Measurements from ENCODE around the gene IP6K1.

The IP6K1 gene

DNA sequence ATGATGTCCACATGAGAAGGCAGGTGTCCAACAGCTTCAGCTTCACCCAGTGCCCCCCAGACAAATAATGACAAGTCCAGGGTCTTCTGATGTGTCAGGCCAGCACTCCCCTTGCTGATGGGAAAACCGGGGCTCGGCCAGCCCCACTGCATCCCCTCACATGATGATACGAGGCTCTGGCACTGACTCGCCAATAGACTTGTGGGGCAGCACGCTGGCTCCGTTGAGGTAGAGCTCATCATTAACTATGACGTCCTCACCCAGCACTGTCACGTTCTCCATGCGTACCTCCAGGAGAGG is 64.8 kb downstream of the IP6K1 start:
- intact Hi-C loops (cut with micrococcal nuclease) = loop anchor here (5.0 to 10.0 kb wide), 2 partner anchors 63 to 699 kb away; partner anchors contain the start of genes IP6K1 and NDUFAF3
- peaks cover 78% of the 10 kb centered on the region for H3K4me1 Mint-ChIP-seq (ENCODE audit: low read depth)
- no peak overlapping the region for H3K27ac Mint-ChIP-seq

DNA sequence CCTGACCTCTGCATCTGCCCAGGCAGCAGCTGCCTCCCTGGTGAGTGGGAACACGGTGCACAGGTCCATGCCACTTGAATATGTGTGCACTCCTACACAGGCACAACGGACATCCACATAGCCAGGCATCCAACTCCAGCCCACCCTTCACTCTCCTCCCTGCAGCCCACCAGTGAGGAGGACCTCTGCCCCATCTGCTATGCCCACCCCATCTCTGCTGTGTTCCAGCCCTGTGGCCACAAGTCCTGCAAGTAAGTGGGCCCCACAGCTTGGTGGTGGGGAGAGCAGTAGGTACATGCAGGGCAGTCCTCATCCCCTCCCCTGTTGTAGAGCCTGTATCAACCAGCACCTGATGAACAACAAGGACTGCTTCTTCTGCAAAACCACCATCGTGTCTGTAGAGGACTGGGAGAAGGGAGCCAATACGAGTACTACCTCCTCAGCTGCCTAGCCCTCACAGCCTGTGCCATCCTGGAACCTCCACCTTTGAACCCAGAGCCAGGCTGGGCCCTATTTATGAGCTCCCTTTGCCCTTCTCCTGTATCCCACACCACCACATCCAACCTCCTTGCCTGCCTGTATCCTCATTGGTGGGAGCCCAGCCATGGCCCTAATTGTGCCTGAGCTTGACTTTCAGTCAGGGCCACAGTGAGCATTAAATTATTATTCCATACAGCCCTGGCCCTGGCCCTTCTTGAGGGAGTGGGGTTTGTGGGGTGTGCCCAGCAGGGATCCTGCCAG is 65.3 kb downstream of the IP6K1 start:
- intact Hi-C loops (cut with micrococcal nuclease) = loop anchor here (5.0 to 10.0 kb wide), 2 partner anchors 64 to 699 kb away; partner anchors contain the start of genes IP6K1 and NDUFAF3
- no peak overlapping the region for H3K4me3 Mint-ChIP-seq
- H3K4me1 Mint-ChIP-seq (ENCODE audit: low read depth) = peaks cover 78% of the 10 kb centered on the region
- no peak overlapping the region for H3K27ac Mint-ChIP-seq
- peaks cover 73% of the 10 kb centered on the region for H3K36me3 Mint-ChIP-seq (ENCODE audit: low read depth)
- peaks cover 12% of the 10 kb centered on the region for H3K27me3 Mint-ChIP-seq
- H3K9me3 Mint-ChIP-seq = no peaks in the 10 kb centered on the region

More for the DNA sequence above, 64.8 kb downstream of the IP6K1 start:
- Mint-ChIP-seq H3K4me3 (no peak overlapping the region), H3K27me3 (peaks cover 12% of the 10 kb centered on the region), H3K9me3 (no peaks in the 10 kb centered on the region), H3K36me3 (ENCODE audit: low read depth) (peaks cover 73% of the 10 kb centered on the region)

DNA sequence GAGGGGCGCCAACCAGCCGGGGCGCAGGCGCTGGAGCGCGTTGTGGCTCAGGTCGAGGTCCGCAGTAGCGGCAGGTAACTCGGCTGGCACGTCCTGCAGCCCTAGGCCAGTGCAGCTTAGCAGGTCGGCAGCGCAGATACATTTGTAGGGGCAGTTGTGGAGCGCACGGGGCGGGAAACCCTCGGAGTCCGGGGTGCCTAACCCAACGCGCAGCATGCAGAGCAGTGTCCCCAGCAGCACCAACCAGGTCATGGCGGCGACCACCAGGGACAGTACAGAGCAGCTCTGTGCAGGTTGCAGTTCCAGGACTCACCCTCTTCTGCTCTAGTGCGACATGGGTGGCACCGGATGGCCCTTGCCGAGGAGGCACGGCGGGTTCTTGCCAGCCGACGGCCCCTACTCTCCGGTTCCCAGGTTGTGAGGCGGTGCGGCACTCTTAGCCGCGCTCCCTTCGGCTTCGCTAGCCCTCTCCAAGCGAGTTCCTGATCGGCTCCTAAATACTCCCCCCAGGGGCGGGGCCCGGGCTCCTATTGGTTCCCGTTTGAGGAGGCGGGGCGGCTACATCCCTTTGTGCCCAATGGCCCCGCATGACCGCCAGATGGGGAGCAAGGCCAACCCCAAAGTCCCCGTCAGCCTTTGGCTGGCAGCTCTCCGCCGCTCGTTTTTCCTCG is 67.0 kb downstream of the IP6K1 start, which contains the start of gene AMIGO3:
AMIGO3 (minus strand) TSS at position 471 of the 671 bp plus-strand sequence; CDS start at position 252, 219 bp downstream.
- H3K9me3 Mint-ChIP-seq = no peaks in the 10 kb centered on the region
- intact Hi-C loops (cut with micrococcal nuclease) = no loop called here
- H3K4me3 Mint-ChIP-seq = peak within 1 kb of the TSS; percentile 76
- H3K27me3 Mint-ChIP-seq = peaks cover 12% of the 10 kb centered on the region
- H3K36me3 Mint-ChIP-seq (ENCODE audit: low read depth) = peaks cover 80% of the 10 kb centered on the region
- H3K27ac Mint-ChIP-seq = peak within 1 kb of the TSS; percentile 80
- peaks cover 63% of the 10 kb centered on the region for H3K4me1 Mint-ChIP-seq (ENCODE audit: low read depth)

DNA sequence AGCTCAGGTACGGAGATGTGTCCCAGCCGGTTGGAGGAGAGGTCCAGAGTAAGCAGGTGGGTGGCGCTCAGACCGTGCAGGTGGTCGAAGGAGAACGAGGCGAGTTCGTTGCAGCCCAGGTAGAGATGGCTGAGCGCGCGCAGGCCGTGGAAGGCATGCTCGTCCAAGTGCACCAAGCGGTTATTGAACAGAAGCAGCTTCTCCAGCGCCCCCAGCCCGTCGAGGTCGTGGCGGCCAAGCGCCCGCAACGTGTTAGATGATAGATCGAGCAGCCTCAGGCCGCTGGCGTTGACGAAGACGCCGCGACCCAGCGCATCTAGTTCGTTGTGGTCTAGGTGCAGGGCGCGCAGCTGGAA is 67.5 kb downstream of the IP6K1 start:
- intact Hi-C loops (cut with micrococcal nuclease) = no loop called here
- H3K36me3 Mint-ChIP-seq (ENCODE audit: low read depth) = peaks cover 80% of the 10 kb centered on the region

DNA sequence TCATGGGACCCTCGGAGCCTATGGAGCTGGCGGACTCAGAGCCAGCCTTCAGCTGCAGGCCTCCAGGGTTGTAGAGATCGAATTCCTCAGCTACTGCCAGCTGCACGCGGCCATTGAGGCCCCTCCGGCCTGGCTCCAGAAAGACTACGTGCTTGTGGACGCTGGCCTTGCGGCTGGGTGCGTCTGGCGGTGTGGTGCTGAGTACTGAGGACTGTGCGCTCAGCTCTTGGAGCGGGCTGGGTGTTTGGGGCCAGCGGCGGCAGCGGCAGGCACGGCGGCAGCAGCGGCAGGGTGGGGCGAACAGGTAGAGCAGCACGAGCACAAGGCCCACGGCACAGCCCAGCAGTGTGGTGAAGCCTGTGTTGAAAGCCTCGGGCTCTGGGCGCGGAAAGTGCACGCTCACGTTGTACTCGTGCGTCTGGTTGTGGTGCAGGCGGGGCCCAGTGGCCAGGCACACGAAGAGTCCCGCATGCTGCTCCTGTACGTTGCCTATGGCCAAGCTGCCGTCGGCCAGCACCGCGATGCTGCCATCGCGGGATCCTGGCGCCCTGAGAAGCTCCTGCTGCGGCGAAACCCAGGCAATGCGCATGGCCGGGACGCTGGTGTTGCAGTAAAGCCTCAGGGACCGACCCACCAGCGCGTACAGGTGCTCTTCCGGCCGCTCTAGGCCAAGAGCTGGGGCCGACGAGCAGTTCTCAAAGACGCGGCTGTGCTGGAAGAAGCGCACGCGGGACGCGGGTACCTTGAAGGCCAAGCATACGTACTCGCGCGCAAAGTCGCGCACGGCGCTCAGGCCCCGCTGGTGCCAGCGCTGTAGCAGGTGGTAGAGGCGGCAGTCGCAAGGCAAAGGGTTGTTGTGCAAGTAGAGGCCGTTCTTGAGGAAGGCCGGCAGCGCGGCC is 68.1 kb downstream of the IP6K1 start:
- H3K4me3 Mint-ChIP-seq = peak overlapping the region; percentile 76
- no peaks in the 10 kb centered on the region for H3K9me3 Mint-ChIP-seq
- peaks cover 12% of the 10 kb centered on the region for H3K27me3 Mint-ChIP-seq
- peaks cover 74% of the 10 kb centered on the region for H3K36me3 Mint-ChIP-seq (ENCODE audit: low read depth)
- no peak overlapping the region for H3K27ac Mint-ChIP-seq
- peaks cover 57% of the 10 kb centered on the region for H3K4me1 Mint-ChIP-seq (ENCODE audit: low read depth)
- intact Hi-C loops (cut with micrococcal nuclease) = no loop called here

More for the DNA sequence above, 67.5 kb downstream of the IP6K1 start:
- no peaks in the 10 kb centered on the region for H3K9me3 Mint-ChIP-seq
- peak overlapping the region; percentile 80 for H3K27ac Mint-ChIP-seq
- H3K27me3 Mint-ChIP-seq = peaks cover 12% of the 10 kb centered on the region
- H3K4me3 Mint-ChIP-seq = peak overlapping the region; percentile 76
- H3K4me1 Mint-ChIP-seq (ENCODE audit: low read depth) = peaks cover 59% of the 10 kb centered on the region

DNA sequence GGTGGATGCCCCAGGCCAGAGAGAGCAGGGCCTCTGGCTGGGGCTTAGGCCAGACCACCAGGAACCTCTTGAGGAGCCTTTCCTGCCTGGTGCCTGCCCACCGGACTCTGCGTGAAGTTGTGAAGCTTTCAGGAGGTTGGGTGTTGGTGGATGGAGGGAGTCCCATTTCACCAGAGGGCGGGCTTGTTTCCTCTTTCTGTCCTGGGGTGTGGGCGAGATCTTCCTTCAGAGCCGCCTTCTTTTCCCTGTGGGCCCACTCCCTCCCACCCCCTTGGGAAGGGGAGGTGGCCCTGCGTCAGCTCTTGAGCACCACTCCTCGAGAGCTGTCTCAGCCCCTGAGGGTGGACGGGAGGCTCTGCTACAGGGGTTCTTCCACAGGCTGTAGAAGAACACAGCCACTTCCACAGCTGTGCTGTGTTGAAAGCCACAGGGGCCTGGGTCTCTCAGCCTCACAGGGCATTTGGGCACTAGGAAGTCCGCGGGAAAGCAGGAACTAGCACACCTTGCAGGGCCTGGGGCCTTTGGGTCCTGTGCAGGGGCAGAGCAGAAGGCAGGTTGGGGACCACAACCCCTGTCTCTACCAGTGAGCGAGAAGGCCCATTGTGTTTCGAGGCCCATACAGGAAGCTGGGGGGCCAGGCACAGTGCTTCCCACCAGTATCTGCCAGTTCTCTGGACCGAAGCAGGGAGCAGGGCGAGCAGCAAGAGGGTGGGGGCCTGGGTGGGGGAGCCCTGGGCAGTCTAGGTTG is 69.0 kb downstream of the IP6K1 start:
- peak overlapping the region; percentile 45 for H3K27ac Mint-ChIP-seq
- H3K36me3 Mint-ChIP-seq (ENCODE audit: low read depth) = peaks cover 71% of the 10 kb centered on the region
- intact Hi-C loops (cut with micrococcal nuclease) = no loop called here
- peaks cover 12% of the 10 kb centered on the region for H3K27me3 Mint-ChIP-seq
- peaks cover 56% of the 10 kb centered on the region for H3K4me1 Mint-ChIP-seq (ENCODE audit: low read depth)
- no peak overlapping the region for H3K4me3 Mint-ChIP-seq
- no peaks in the 10 kb centered on the region for H3K9me3 Mint-ChIP-seq

DNA sequence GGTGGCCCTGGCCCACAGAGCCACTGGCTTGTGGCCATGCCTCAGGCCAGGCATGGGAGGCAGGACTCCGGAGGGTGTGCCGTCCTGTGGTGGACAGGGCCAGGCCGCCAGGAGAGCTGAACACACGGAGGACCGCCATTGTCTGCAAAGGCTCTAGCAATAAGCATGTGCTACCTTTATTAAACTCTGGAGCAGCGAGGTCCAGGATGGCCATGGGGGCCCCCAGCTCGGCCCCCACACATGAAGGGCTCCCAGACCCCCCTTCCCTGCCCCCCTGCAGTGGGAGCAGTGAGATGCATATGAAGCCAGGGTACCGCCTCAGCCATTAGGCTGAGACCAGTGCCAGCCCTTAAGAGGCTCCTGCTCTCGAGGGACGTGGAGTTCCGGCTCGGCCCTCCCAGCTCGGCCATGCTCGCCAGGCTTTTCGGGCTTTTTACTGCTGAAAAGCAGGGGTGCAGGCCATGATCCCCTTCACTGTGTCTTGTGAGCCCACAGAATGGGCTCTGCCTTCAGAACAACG is 69.6 kb downstream of the IP6K1 start:
- H3K27ac Mint-ChIP-seq = no peak overlapping the region
- peaks cover 56% of the 10 kb centered on the region for H3K4me1 Mint-ChIP-seq (ENCODE audit: low read depth)
- intact Hi-C loops (cut with micrococcal nuclease) = no loop called here
- peaks cover 71% of the 10 kb centered on the region for H3K36me3 Mint-ChIP-seq (ENCODE audit: low read depth)
- peaks cover 12% of the 10 kb centered on the region for H3K27me3 Mint-ChIP-seq
- H3K4me3 Mint-ChIP-seq = no peak overlapping the region
- H3K9me3 Mint-ChIP-seq = no peaks in the 10 kb centered on the region

DNA sequence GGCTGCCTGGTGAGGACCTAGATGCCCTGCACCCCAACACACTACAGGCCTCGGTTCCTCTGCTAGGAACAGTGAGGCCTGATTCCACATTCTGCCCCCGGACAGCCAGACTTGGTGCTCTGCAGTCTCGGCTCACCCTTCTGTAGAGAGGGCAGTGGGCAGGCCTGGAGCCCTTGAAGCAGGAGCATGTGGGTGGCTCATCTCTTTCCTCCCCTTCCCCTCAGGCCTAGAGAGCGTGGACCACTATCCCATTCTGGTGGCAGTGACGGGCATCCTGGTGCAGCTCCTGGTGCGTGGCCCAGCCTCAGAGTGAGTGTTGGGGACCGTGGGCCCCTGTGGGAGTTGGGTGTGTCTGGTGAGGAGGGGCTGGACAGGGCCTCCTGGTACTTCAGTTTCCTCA is 70.2 kb downstream of the IP6K1 start:
- H3K4me3 Mint-ChIP-seq = no peak overlapping the region
- intact Hi-C loops (cut with micrococcal nuclease) = no loop called here
- peaks cover 12% of the 10 kb centered on the region for H3K27me3 Mint-ChIP-seq

DNA sequence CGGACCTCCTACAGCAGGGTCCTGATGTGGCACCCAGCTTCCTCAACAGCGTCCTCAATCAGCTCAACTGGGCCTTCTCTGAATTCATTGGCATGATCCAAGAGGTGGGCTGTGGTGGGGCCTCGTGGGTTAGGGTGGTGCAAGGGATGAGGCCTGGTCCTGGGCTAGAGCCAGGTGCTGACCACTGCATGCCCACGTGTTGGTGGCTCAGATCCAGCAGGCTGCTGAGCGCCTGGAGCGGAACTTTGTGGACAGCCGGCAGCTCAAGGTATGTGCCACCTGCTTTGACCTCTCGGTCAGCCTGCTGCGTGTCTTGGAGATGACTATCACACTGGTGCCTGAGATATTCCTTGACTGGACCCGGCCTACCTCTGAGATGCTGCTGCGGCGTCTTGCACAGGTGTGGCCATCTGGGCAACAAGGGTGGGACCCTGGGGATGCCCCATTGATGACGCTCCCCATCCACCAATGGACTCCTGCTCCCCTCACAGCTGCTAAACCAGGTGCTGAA is 70.7 kb downstream of the IP6K1 start:
- H3K36me3 Mint-ChIP-seq (ENCODE audit: low read depth) = peaks cover 70% of the 10 kb centered on the region
- no peak overlapping the region for H3K4me3 Mint-ChIP-seq
- H3K27ac Mint-ChIP-seq = no peak overlapping the region
- H3K4me1 Mint-ChIP-seq (ENCODE audit: low read depth) = peaks cover 47% of the 10 kb centered on the region
- H3K27me3 Mint-ChIP-seq = peaks cover 12% of the 10 kb centered on the region
- intact Hi-C loops (cut with micrococcal nuclease) = no loop called here
- H3K9me3 Mint-ChIP-seq = no peaks in the 10 kb centered on the region

More for the DNA sequence above, 70.2 kb downstream of the IP6K1 start:
- Mint-ChIP-seq H3K36me3 (ENCODE audit: low read depth) (peaks cover 71% of the 10 kb centered on the region), H3K4me1 (ENCODE audit: low read depth) (peaks cover 52% of the 10 kb centered on the region), H3K27ac (no peak overlapping the region), H3K9me3 (no peaks in the 10 kb centered on the region)

DNA sequence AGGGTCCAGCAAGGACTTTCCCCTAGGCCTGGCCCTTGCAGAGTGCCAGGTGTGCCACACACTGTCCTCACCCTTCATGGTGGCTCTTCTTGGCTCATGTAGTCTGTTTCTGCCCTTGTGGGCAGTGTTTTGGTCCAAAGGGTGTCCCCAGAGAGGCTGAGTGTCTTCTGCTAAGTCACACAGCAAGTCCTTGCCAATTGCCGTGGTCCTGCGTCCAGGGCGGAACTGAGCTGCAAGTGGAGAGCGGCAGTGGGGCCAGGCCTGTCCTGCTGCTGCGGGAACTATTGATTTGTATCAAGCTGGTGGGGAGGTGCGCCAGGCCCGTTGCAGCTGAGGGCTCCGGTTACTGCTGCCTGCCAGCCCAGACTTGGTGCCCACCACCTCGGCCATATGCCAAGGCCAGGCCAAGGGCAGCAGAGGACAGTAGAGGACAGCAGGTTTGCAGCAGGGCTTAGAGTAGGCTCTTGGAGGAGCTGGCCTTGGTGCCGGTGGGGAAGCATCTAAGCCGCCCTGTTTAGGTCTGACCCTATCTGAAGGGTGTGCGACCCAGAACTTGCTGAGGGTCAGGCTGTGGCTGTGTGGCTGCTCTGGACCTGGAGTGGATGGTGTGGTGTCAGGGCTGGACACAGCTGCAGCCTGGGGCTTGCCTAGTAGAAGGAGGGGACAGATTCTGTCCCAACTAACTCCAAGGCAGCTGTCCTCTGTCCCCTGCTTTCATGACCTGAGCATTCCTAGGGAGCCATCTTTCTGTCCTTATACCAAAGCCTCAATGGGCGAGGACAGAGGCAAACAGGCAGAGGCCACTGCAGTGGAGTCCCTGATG is 71.4 kb downstream of the IP6K1 start:
- Mint-ChIP-seq H3K4me3 (no peak overlapping the region), H3K27me3 (peaks cover 12% of the 10 kb centered on the region), H3K36me3 (ENCODE audit: low read depth) (peaks cover 62% of the 10 kb centered on the region), H3K4me1 (ENCODE audit: low read depth) (peaks cover 41% of the 10 kb centered on the region), H3K9me3 (no peaks in the 10 kb centered on the region), H3K27ac (no peak overlapping the region)
- intact Hi-C loops (cut with micrococcal nuclease) = no loop called here

DNA sequence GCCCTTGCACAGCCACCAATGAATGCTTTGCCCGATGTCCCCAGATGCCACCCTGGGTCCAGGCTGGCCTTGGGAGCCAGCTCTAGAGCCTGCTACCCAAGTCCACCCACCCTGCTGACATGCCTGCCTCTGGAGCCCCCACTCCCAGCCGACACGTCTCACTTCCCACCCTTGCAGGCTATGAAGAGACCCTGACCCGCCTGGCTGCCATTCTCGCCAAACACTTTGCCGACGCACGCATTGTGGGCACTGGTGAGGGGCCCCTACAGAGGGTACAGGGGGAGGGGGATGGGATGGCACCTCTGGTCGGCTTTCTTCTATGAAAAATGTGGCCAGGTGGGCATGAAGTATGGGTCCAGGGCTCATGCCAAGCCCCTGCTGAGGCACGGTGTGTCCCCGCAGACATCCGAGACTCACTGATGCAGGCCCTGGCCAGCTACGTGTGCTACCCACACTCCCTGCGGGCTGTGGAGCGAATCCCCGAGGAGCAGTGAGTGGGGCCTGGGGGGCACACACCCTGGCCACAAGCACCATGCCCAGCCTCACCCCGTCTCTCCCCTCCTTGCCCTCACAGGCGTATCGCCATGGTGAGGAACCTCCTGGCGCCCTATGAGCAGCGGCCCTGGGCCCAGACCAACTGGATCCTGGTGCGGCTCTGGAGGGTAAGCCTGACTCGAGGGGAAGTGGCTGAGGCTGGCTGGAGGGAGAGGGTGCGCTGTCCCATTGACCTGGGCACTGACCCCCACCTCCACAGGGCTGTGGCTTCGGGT is 72.8 kb downstream of the IP6K1 start:
- H3K9me3 Mint-ChIP-seq = no peaks in the 10 kb centered on the region
- intact Hi-C loops (cut with micrococcal nuclease) = no loop called here
- peaks cover 27% of the 10 kb centered on the region for H3K4me1 Mint-ChIP-seq (ENCODE audit: low read depth)
- no peak overlapping the region for H3K27ac Mint-ChIP-seq
- peaks cover 7% of the 10 kb centered on the region for H3K27me3 Mint-ChIP-seq
- peaks cover 59% of the 10 kb centered on the region for H3K36me3 Mint-ChIP-seq (ENCODE audit: low read depth)
- H3K4me3 Mint-ChIP-seq = no peak overlapping the region

All from dendritic cell treated with granulocyte-macrophage colony-stimulating factor and Interleukin-4, amounts not matched to agents 40 ng/mL and 50 ng/mL, for 4 days (primary cell).